CD4-positive, alpha-beta T cell (primary cell): ENCODE data around the gene IQSEC2. TPM values are rescaled to one million over a fixed set of nuclear protein-coding genes. Genes with fewer than 3 reads are reported as not detected.
A peak's percentile ranks its signal among the peaks of the same experiment; 100 is the strongest.

ENCODE experiments used
- ATAC-seq: fragments of 200-7000 bp; cut with Tn5 transposase; one replicate; pipeline ENCODE4 v1.10.0; 2022; ENCODE audit warnings: mild to moderate bottlenecking; ENCODE audit not compliant: poor library complexity
- CTCF ChIA-PET: fragments of 350-600 bp; sonication (Branson Sonifier 250); formaldehyde crosslinking; loops from one replicate; lab custom pipeline; 2021; ENCODE audit warnings: antibody characterized with exemption, inconsistent platforms; lab: Charles Lee
- POLR2A ChIA-PET: fragments of 350-600 bp; sonication (Branson Sonifier 250); formaldehyde crosslinking; loops from one replicate; lab custom pipeline; 2021; ENCODE audit warnings: antibody characterized with exemption, inconsistent platforms; lab: Charles Lee
- DNase-seq, 14 experiments: peaks; one replicate each; pipeline ENCODE4 v3.0.0-alpha.2; 2013 to 2020; ENCODE audit warnings: mixed read lengths in 2 of 14
- H3K27ac ChIP-seq, 2 donors: one replicate each; pipeline versions ENCODE4 v1.5.1 to v1.7.0; 2013; ENCODE audit warnings: low read length in 2 of 2, low read depth in 1 of 2, mild to moderate bottlenecking in 1 of 2
- H3K27me3 ChIP-seq, 2 experiments: 1 replicate in 1 of 2; 2 replicates in 1 of 2; pipeline versions ENCODE4 v1.6.1 to v1.7.0; 2013; ENCODE audit warnings: low read length in 2 of 2, control low read depth in 1 of 2, mild to moderate bottlenecking in 1 of 2, moderate library complexity in 1 of 2; ENCODE audit not compliant: insufficient read depth in 2 of 2, control insufficient read depth in 1 of 2
- H3K36me3 ChIP-seq: one replicate; pipeline ENCODE4 v1.6.1; 2013; ENCODE audit warnings: low read length, control low read depth; ENCODE audit not compliant: insufficient read depth
- H3K4me1 ChIP-seq: one replicate; pipeline ENCODE4 v1.6.1; 2013; ENCODE audit warnings: low read length, control low read depth; ENCODE audit not compliant: insufficient read depth
- H3K4me3 ChIP-seq: one replicate; pipeline ENCODE4 v1.5.1; 2013; ENCODE audit warnings: mild to moderate bottlenecking, low read length, moderate library complexity
- H3K9me3 ChIP-seq, 2 experiments: 1 replicate in 1 of 2; 2 replicates in 1 of 2; pipeline versions ENCODE4 v1.6.1 to v1.7.0; 2013; ENCODE audit warnings: low read length in 2 of 2, mild to moderate bottlenecking in 2 of 2, control low read depth in 1 of 2, moderate library complexity in 1 of 2; ENCODE audit not compliant: control insufficient read depth in 1 of 2, insufficient read depth in 1 of 2
- H3K27ac Mint-ChIP-seq: one replicate; pipeline ENCODE4 v1.8.0; 2020; ENCODE audit warnings: mixed read lengths
- H3K27me3 Mint-ChIP-seq: one replicate; pipeline ENCODE4 v1.8.0; 2021; ENCODE audit warnings: mixed read lengths
- H3K36me3 Mint-ChIP-seq: one replicate; pipeline ENCODE4 v1.8.0; 2021; ENCODE audit warnings: low read depth, mixed read lengths
- H3K4me1 Mint-ChIP-seq: one replicate; pipeline ENCODE4 v1.8.0; 2021; ENCODE audit warnings: low read depth, mixed read lengths
- H3K4me3 Mint-ChIP-seq: one replicate; pipeline ENCODE4 v1.8.0; 2020; ENCODE audit warnings: mild to moderate bottlenecking, mixed read lengths
- H3K9me3 Mint-ChIP-seq: one replicate; pipeline ENCODE4 v1.8.0; 2020; ENCODE audit warnings: mixed read lengths
- intact Hi-C, 2 experiments: fragments of 100-400 bp; cut with DNase I in 1 of 2; cut with micrococcal nuclease in 1 of 2; formaldehyde crosslinking; loops; one replicate each; pipeline versions ENCODE4 v1.15.1 to v1.9.0; 2023 to 2025; cut with DNase I, micrococcal nuclease
- total RNA-seq, 174 experiments: library from RNA in 2 of 174; stranded (reverse) in 2 of 174; gene quantifications; one replicate each; pipeline ENCODE4 v1.2.3 and lab custom pipeline; 2021 to 2026
- TF ChIP-seq, protein P1 (sequence below): fragments of 200-600 bp; IDR thresholded peaks from one replicate; pipeline ENCODE4 v1.8.0; 2022; ENCODE audit warnings: antibody characterized with exemption, mild to moderate bottlenecking

Gene IQSEC2
- total RNA-seq, 2 experiments from 2014 or later: 0.85 to 2.2 TPM

GRCh38 chrX:53316111-53316859 lies 34.9 kb upstream of the IQSEC2 start:
- no peak overlapping the region for H3K27ac Mint-ChIP-seq
- peaks cover 7% of the 10 kb centered on the region for H3K4me1 Mint-ChIP-seq
- peaks cover 27 to 35% of the 10 kb centered on the region in 2 experiments for H3K27me3 ChIP-seq
- peaks cover 32% of the 10 kb centered on the region for H3K27me3 Mint-ChIP-seq
- POLR2A ChIA-PET: no interaction called here
- CTCF ChIA-PET: interaction anchor here (2.3 to 3.4 kb wide), 2 partner anchors 120 to 165 kb away, joined by 13 to 17 read pairs; no protein-coding TSS in a partner anchor
- ATAC-seq: no peak
- H3K9me3 ChIP-seq: no peaks in the 10 kb centered on the region
- H3K9me3 Mint-ChIP-seq: no peaks in the 10 kb centered on the region
- intact Hi-C loops: loop anchor here in 1 of 2 experiments (2.0 to 10.0 kb wide), 3 partner anchors 121 to 1851 kb away; no protein-coding TSS in a partner anchor
- H3K4me3 ChIP-seq: no peak overlapping the region
- TF ChIP-seq, protein P1, sequence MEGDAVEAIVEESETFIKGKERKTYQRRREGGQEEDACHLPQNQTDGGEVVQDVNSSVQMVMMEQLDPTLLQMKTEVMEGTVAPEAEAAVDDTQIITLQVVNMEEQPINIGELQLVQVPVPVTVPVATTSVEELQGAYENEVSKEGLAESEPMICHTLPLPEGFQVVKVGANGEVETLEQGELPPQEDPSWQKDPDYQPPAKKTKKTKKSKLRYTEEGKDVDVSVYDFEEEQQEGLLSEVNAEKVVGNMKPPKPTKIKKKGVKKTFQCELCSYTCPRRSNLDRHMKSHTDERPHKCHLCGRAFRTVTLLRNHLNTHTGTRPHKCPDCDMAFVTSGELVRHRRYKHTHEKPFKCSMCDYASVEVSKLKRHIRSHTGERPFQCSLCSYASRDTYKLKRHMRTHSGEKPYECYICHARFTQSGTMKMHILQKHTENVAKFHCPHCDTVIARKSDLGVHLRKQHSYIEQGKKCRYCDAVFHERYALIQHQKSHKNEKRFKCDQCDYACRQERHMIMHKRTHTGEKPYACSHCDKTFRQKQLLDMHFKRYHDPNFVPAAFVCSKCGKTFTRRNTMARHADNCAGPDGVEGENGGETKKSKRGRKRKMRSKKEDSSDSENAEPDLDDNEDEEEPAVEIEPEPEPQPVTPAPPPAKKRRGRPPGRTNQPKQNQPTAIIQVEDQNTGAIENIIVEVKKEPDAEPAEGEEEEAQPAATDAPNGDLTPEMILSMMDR: no peak
- H3K27ac ChIP-seq: no peak overlapping the region
- H3K4me3 Mint-ChIP-seq: no peak overlapping the region
- H3K36me3 Mint-ChIP-seq: no peaks in the 10 kb centered on the region
- H3K36me3 ChIP-seq: no peaks in the 10 kb centered on the region
- H3K4me1 ChIP-seq: peaks cover 26% of the 10 kb centered on the region
- no peak for DNase-seq

GRCh38 chrX:53313728-53314105 lies 32.3 kb upstream of the IQSEC2 start:
- ChIA-PET CTCF (interaction anchor here (0.6 to 1.8 kb wide), 9 partner anchors 10 to 226 kb away, joined by 3 to 15 read pairs (median 6); partner anchors contain the start of genes RIBC1 and SMC1A), POLR2A (no interaction called here)
- Mint-ChIP-seq H3K4me1 (peaks cover 7% of the 10 kb centered on the region), H3K4me3 (no peak overlapping the region), H3K27me3 (peaks cover 16% of the 10 kb centered on the region), H3K27ac (no peak overlapping the region), H3K9me3 (no peaks in the 10 kb centered on the region), H3K36me3 (no peaks in the 10 kb centered on the region)
- intact Hi-C loops: loop anchor here (2.0 to 10.0 kb wide), 4 partner anchors 123 to 1741 kb away; no protein-coding TSS in a partner anchor
- ATAC-seq (no peak), DNase-seq (no peak)
- H3K27ac ChIP-seq: no peak overlapping the region
- no peak overlapping the region for H3K4me3 ChIP-seq
- no peaks in the 10 kb centered on the region for H3K9me3 ChIP-seq
- H3K27me3 ChIP-seq: peaks cover 11 to 13% of the 10 kb centered on the region in 2 experiments
- no peaks in the 10 kb centered on the region for H3K36me3 ChIP-seq
- TF ChIP-seq, protein P1: no peak
- H3K4me1 ChIP-seq: peaks cover 7% of the 10 kb centered on the region

- peaks cover 7% of the 10 kb centered on the region for H3K4me1 ChIP-seq
- H3K27me3 Mint-ChIP-seq: peaks cover 13% of the 10 kb centered on the region
- no peak overlapping the region for H3K27ac Mint-ChIP-seq
- TF ChIP-seq, protein P1: peak; percentile 74
- peaks cover 5 to 8% of the 10 kb centered on the region in 2 experiments for H3K27me3 ChIP-seq
- CTCF ChIA-PET: interaction anchor here (0.5 to 1.8 kb wide), 22 partner anchors 10 to 270 kb away, joined by 3 to 15 read pairs (median 4); partner anchors contain the start of genes RIBC1 and SMC1A
- H3K36me3 Mint-ChIP-seq: no peaks in the 10 kb centered on the region
- H3K9me3 ChIP-seq: no peaks in the 10 kb centered on the region
- peaks cover 7% of the 10 kb centered on the region for H3K4me1 Mint-ChIP-seq
- intact Hi-C loops: loop anchor here (2.0 to 10.0 kb wide), 4 partner anchors 124 to 1742 kb away; no protein-coding TSS in a partner anchor
- peak; percentile 15 to 79 (median 50) for DNase-seq
- H3K27ac ChIP-seq: no peak overlapping the region
- peak; percentile 50 for ATAC-seq
- H3K4me3 Mint-ChIP-seq: no peak overlapping the region
- H3K36me3 ChIP-seq: no peaks in the 10 kb centered on the region
- POLR2A ChIA-PET: interaction anchor here (0.6 kb wide), 1 partner anchor 169 kb away, joined by 3 read pairs; no protein-coding TSS in a partner anchor
- H3K9me3 Mint-ChIP-seq: no peaks in the 10 kb centered on the region
- no peak overlapping the region for H3K4me3 ChIP-seq
Observed at GRCh38 chrX:53312946-53313727, 31.8 kb upstream of the IQSEC2 start.
